Ovary (tissue), 7 donors: ENCODE data around the gene RMP24.
A peak's percentile ranks its signal among the peaks of the same experiment; 100 is the strongest.

Experiments used
- DNase-seq, 5 donors: peaks; one replicate each; pipeline ENCODE4 v3.0.0-alpha.2; 2019 to 2020
- H3K27ac ChIP-seq, 2 donors: fragments of 200-600 bp; one replicate each; pipeline versions ENCODE4 v1.5.1 to v1.8.0; 2019 to 2022
- H3K27me3 ChIP-seq: fragments of 200-600 bp; one replicate; pipeline ENCODE4 v1.8.0; 2022
- H3K36me3 ChIP-seq: fragments of 200-600 bp; sonication (generic); one replicate; pipeline ENCODE4 v1.5.1; 2019
- H3K4me1 ChIP-seq: one replicate; pipeline ENCODE4 v1.8.1; 2013; ENCODE audit warnings: mild to moderate bottlenecking, moderate library complexity; ENCODE audit not compliant: insufficient read depth
- H3K4me3 ChIP-seq: fragments of 200-600 bp; sonication (generic); one replicate; pipeline ENCODE4 v1.5.1; 2017
- H3K9me3 ChIP-seq, 2 donors: fragments of 200-600 bp in 1 of 2; sonication (generic) in 1 of 2; one replicate each; pipeline versions ENCODE4 v1.5.1 to v1.8.1; 2013 to 2019; ENCODE audit warnings: mild to moderate bottlenecking in 1 of 2, moderate library complexity in 1 of 2
- CTCF ChIP-seq, 3 donors: fragments of 450-650 bp in 2 of 3; fragments of 200-600 bp in 1 of 3; IDR thresholded peaks; one replicate each; pipeline versions ENCODE4 v1.5.1 to v1.8.0; 2016 to 2022; ENCODE audit warnings: antibody characterized with exemption in 3 of 3, mild to moderate bottlenecking in 1 of 3
- EP300 ChIP-seq: sonication (generic); formaldehyde crosslinking; IDR thresholded peaks from one replicate; pipeline ENCODE4 v1.6.1; 2017; ENCODE audit warnings: antibody characterized with exemption
- POLR2A ChIP-seq: fragments of 450-650 bp; IDR thresholded peaks from one replicate; pipeline ENCODE4 v1.6.1; 2017; ENCODE audit warnings: antibody characterized with exemption, mild to moderate bottlenecking, moderate library complexity
- WGBS, 3 donors: extraction: QIAGEN DNeasy Blood & Tissue Kit in 1 of 3; methylation state at CpG; one replicate each; pipeline versions ENCODE4 v1.1.5 to v1.1.7; 2013 to 2017; 5-methylcytosine and 5-hydroxymethylcytosine counted together
- intact Hi-C, 4 donors: fragments of 100-400 bp; cut with DNase I; formaldehyde crosslinking; loops; one replicate each; pipeline versions ENCODE4 v1.11.0 to v1.15.1; 2022 to 2023
- donor health status: DM: no; HTN: no; CAD: no; lungs with moderate emphysema.
- donor health status: DM: no; HTN: no; CAD: no.
- donor health status: Bipolar disorder and iron deficiency.
- donor health status: DM: no; HTN: no; CAD: no.
- donor health status: DM: yes; HTN: yes; CAD: no.

RMP24 gene

GRCh38 chr18:35942661-35943060 is 29.8 kb upstream of the RMP24 start:
- Histone ChIP-seq H3K4me3 (no peak overlapping the region), H3K27ac (no peak overlapping the region), H3K27me3 (no peaks in the 10 kb centered on the region), H3K36me3 (no peaks in the 10 kb centered on the region), H3K4me1 (no peaks in the 10 kb centered on the region), H3K9me3 (no peaks in the 10 kb centered on the region)
- no peak for DNase-seq
- intact Hi-C loops, result loop anchor here in 2 of 4 donors (10.0 kb wide), 2 partner anchors 528 to 538 kb away; no protein-coding TSS in a partner anchor
- TF ChIP-seq POLR2A (no peak), EP300 (no peak), CTCF (IDR thresholded peaks at IDR 0.05) (no peak)
- WGBS, 3 donors, result 92 to 93% (median 93%) methylated on average over 6 of the region's 6 CpGs

- Histone ChIP-seq H3K36me3 (no peaks in the 10 kb centered on the region), H3K27ac (no peak overlapping the region), H3K4me1 (peaks cover 3% of the 10 kb centered on the region), H3K4me3 (no peak overlapping the region), H3K9me3 (no peaks in the 10 kb centered on the region), H3K27me3 (no peaks in the 10 kb centered on the region)
- no peak for TF ChIP-seq POLR2A
- no peak for TF ChIP-seq CTCF (IDR thresholded peaks at IDR 0.05)
- TF ChIP-seq EP300, result no peak
- intact Hi-C loops, result loop anchor here in 2 of 4 donors (10.0 kb wide), 2 partner anchors 533 to 543 kb away; no protein-coding TSS in a partner anchor
- 64 to 67% (median 66%) methylated on average over 3 of the region's 3 CpGs for WGBS, 3 donors
- no peak for DNase-seq
Observed at GRCh38 chr18:35948080-35948479, 24.4 kb upstream of the RMP24 start.

GRCh38 chr18:35949090-35949489 is 23.4 kb upstream of the RMP24 start:
- Histone ChIP-seq H3K27me3 (no peaks in the 10 kb centered on the region), H3K9me3 (no peaks in the 10 kb centered on the region), H3K36me3 (no peaks in the 10 kb centered on the region), H3K4me3 (no peak overlapping the region), H3K27ac (no peak overlapping the region), H3K4me1 (peaks cover 3% of the 10 kb centered on the region)
- intact Hi-C loops, result loop anchor here in 2 of 4 donors (10.0 kb wide), 2 partner anchors 534 to 544 kb away; no protein-coding TSS in a partner anchor
- TF ChIP-seq EP300, result no peak
- TF ChIP-seq POLR2A, result no peak
- TF ChIP-seq CTCF (IDR thresholded peaks at IDR 0.05), result no peak
- 61 to 69% (median 66%) methylated on average over 6 of the region's 6 CpGs for WGBS, 3 donors
- no peak for DNase-seq

- H3K27me3 ChIP-seq, result no peaks in the 10 kb centered on the region
- H3K4me3 ChIP-seq, result peak overlapping the region; percentile 51
- TF ChIP-seq CTCF (IDR thresholded peaks at IDR 0.05), result peak; percentile 55 to 67 (median 62)
- no peak for TF ChIP-seq EP300
- 2 to 3% (median 2%) methylated on average over 47 to 54 of the region's 54 CpGs for WGBS, 3 donors
- intact Hi-C loops, result loop anchor here in 2 of 4 donors (10.0 kb wide), 2 partner anchors 535 to 545 kb away; no protein-coding TSS in a partner anchor
- H3K36me3 ChIP-seq, result no peaks in the 10 kb centered on the region
- DNase-seq, result peak; percentile 35 to 63 (median 55)
- no peaks in the 10 kb centered on the region for H3K9me3 ChIP-seq
- peaks cover 3% of the 10 kb centered on the region for H3K4me1 ChIP-seq
- H3K27ac ChIP-seq, result no peak overlapping the region
Observed at GRCh38 chr18:35949903-35950627, 22.4 kb upstream of the RMP24 start.
